Epithelial cell of proximal tubule (primary cell): ENCODE results near the gene ABCA7. TPM values are rescaled to one million over a fixed set of nuclear protein-coding genes. Genes with fewer than 3 reads are reported as not detected.
A peak's percentile ranks its signal among the peaks of the same experiment; 100 is the strongest.

ENCODE experiments used
- DNase-seq: peaks from one replicate; pipeline ENCODE4 v3.0.0-alpha.2; 2011; ENCODE audit warnings: low read depth
- H3K4me3 ChIP-seq: 2 replicates; pipeline ENCODE4 v1.5.1; 2011; ENCODE audit warnings: low read depth, mild to moderate bottlenecking, low read length
- total RNA-seq: library from RNA; depleted of rRNA; stranded (reverse); fragments of >200 nt; gene quantifications from 2 replicates; pipeline ENCODE4 v1.2.3, GENCODE V29; 2015
- TF ChIP-seq, protein P1 (sequence below): conservative IDR thresholded peaks from 2 replicates; pipeline ENCODE4 v1.5.1; 2012; ENCODE audit warnings: low read depth, mild to moderate bottlenecking, low read length

ABCA7 gene
- total RNA-seq, 1 donor from 2014 or later, result 9.7 TPM

DNA sequence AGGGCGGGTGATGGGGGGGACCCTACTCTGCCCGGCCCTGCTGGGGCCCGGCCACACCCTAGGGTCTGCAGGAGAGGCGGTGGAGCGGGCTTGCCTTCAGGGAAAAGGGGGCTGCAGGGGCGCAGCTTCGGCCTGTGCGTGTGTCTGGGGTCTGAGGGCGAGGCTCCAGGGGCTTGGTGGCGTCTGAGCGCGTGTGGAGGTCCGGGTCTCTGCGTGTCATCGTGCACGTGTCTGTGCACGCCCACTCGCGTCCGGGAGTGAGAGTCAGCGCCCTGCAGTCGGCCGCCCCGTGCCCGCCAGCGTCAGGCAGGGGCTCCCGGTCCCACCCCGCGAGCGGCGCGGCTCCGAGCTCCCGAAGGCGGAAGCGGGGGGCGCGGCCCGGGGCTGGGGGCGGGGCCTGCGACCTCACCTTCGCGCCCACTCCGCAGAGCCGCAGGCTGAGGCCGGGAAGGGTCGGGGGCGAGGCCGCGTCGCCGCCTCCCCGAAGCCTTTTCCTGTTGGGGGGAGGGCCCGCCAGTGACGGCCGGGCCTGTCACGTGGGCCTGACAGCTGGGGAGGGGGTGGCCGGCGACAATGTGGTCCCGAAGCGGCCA, 26.9 kb downstream of the ABCA7 start, which contains the start of gene ARHGAP45:
TSS of gene ARHGAP45 (plus strand) at position 420 of the 593 bp plus-strand sequence. CDS start 239 bp downstream, outside the sequence.
- no peak for DNase-seq
- H3K4me3 ChIP-seq, result peak within 1 kb of the TSS; percentile 24
- TF ChIP-seq, protein P1, sequence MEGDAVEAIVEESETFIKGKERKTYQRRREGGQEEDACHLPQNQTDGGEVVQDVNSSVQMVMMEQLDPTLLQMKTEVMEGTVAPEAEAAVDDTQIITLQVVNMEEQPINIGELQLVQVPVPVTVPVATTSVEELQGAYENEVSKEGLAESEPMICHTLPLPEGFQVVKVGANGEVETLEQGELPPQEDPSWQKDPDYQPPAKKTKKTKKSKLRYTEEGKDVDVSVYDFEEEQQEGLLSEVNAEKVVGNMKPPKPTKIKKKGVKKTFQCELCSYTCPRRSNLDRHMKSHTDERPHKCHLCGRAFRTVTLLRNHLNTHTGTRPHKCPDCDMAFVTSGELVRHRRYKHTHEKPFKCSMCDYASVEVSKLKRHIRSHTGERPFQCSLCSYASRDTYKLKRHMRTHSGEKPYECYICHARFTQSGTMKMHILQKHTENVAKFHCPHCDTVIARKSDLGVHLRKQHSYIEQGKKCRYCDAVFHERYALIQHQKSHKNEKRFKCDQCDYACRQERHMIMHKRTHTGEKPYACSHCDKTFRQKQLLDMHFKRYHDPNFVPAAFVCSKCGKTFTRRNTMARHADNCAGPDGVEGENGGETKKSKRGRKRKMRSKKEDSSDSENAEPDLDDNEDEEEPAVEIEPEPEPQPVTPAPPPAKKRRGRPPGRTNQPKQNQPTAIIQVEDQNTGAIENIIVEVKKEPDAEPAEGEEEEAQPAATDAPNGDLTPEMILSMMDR, result no peak

DNA sequence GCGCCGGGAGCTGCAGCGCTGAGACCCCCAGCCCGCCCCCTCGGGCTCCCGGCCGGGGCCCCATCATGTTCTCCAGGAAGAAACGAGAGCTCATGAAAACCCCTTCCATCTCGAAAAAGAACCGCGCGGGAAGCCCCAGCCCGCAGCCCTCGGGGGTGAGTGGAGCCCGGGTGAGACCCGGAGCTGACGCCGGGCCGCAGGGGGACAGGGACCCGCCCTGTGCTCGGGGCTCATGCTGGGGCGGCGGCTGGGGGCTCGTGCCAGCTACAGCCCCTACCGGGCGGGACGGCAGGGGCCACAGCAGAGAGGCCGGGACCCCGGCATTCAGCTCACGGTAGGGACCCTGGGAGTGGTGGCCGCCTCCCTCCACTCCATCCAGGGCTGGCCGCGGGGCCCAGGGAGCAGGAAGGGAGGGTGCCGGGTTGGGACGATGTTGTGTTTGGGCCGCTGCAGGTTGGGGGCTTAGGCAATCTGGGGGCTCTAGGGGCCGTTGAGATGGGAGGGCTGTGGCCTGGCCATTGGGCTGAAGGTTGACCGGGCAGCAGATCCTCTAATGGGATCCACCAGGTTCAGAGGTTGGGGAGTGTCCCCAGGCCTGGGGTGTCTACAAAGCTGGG, 27.5 kb downstream of the ABCA7 start:
- DNase-seq, result no peak
- TF ChIP-seq, protein P1, result no peak
- peak overlapping the region; percentile 24 for H3K4me3 ChIP-seq

DNA sequence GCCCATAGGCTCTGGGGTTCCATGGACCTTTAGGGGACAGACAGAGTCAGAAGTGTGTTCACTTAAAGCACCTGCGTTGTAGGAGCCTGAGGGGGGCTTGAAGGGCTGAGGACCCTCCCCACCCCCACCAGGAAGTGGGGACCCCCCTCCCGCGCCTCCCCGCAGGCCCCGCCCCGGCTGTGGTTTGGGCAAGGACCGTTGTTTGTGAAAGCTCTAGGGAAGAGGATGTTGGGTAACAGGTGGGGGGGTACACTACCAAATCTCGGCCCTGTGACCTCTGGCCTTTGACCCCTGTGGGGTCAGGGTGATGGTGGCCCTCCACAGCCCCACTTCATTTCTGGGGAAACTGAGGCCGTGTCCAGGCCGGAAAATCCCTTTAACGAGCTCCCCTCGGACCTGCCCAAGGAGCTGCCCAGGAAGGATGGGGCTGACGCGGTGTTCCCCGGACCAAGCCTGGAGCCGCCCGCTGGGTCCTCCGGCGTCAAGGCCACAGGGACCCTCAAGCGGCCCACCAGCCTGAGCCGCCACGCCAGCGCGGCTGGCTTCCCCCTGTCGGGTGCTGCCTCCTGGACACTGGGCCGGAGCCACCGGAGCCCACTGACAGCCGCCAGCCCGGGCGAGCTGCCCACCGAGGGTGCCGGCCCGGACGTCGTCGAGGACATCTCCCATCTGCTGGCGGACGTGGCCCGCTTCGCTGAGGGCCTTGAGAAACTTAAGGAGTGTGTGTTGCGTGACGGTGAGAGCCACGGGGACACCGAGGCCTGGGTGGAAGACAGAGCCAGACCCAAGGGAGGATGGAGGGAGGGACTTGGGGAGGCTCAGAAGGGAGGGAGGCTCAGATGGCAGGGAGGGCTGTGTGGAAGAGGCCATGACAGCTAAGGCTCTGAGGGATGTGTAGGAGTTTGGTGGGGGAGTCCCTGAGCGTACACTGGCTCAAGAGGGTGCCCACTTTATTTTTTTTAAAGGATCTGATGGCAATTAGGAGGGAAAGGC, 28.4 kb downstream of the ABCA7 start:
- DNase-seq, result no peak
- TF ChIP-seq, protein P1, result no peak
- H3K4me3 ChIP-seq, result no peak overlapping the region

DNA sequence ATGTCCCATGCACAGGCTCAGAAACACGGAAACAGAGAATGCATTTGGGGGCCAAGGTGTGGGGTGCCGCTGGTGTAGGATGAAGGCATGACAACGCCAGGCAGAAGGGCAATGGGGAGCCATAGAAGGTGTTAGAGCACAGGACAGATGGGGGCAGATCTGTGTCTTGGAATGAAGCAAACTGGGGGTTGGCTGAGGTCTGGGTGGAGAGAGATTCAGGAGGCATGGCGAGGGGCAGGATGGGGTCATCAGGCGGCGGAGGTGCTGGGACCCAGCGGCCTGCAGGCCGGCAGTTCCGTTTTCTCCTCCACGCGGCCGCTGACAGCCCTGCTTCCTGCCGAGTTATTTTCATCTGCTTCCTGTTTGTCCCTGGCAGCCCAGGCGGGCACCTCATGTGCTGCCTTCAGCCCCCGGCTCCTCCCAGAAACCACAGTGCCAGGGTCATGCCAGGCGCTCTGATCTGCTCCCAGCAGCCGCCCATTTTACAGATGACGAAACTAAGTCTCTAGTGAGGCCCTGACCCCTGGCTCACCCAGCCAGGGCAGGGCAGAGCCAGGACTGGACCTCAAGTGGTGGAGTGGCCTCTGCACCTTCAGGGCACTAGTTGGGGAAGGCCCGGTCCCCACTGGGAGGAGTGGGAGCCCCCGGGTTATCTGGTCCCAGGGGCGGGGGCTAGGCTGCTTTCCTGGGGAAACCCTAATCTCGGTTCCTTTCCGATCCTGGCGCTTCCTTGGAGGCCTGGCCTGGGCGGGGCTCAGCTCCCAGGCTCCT, 29.3 kb downstream of the ABCA7 start:
- TF ChIP-seq, protein P1, result no peak
- no peak for DNase-seq
- H3K4me3 ChIP-seq, result no peak overlapping the region

DNA sequence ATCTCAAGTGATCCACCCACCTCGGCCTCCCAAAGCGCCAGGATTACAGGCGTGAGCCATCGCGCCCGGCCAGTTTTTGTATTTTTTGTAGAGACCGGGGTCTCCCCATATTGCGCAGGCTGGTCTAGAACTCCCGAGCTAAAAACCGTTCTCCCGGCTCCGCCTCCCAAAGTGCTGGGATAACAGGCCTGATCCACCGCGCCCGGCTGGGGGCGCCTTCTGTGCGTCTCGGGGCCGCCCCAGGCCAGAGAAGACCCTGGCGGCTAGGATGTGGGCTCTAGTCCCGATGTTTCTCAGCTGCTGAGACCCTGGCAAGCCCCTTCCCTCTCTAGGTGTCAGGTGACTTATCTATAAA, 30.6 kb downstream of the ABCA7 start:
- H3K4me3 ChIP-seq, result no peak overlapping the region
- TF ChIP-seq, protein P1, result peak; percentile 15
- DNase-seq, result no peak
